H1 (cell line): ENCODE measurements around the gene MKNK2. TPM values are rescaled to one million over a fixed set of nuclear protein-coding genes. Genes with fewer than 3 reads are reported as not detected.

Experiments used
- CBX5 ChIP-seq: fragments of 300-800, 300-1000 bp; sonication (generic); IDR thresholded peaks from 2 replicates; pipeline ENCODE4 v1.7.1; 2016; ENCODE audit warnings: antibody characterized with exemption, low read length, low read depth
- EZH2 ChIP-seq: fragments of 200-600 bp; sonication (generic); IDR thresholded peaks from 2 replicates; pipeline ENCODE4 v1.7.1; 2012; ENCODE audit warnings: low read depth, mild to moderate bottlenecking, moderate library complexity, low read length, inconsistent platforms; ENCODE audit not compliant: severe bottlenecking
- GTF2F1 ChIP-seq: IDR thresholded peaks from 2 replicates; pipeline ENCODE4 v1.6.1; 2012; ENCODE audit warnings: low read depth, low read length, improper control_type of control experiment, borderline replicate concordance
- SP4 ChIP-seq: IDR thresholded peaks from 2 replicates; pipeline ENCODE4 v1.6.1; 2012; ENCODE audit warnings: low read length, inconsistent platforms
- polyA plus RNA-seq, 7 experiments: library from polyadenylated mRNA; depleted of rRNA in 3 of 7; stranded (reverse) in 5 of 7; unstranded in 2 of 7; fragments of >200 nt in 5 of 7; fragments of 200-250 nt in 2 of 7; gene quantifications; 1 replicate in 5 of 7; 2 replicates in 1 of 7; 4 replicates in 1 of 7; pipeline versions ENCODE4 v1.2.1 to v1.2.3, GENCODE V29; 2011 to 2013; ENCODE audit warnings: missing spikeins in 2 of 7, mixed read lengths in 2 of 7
- total RNA-seq: library from RNA; stranded (reverse); fragmentation: NEBNext Ultra II Directional; extraction: Animal tissue kit (Norgen Biotek cat#: 25700); gene quantifications from 2 replicates; pipeline ENCODE4 v1.2.1, GENCODE V29; 2021
- TF ChIP-seq, protein P1 (sequence below): fragments of 300-600 bp; sonication (generic); IDR thresholded peaks from 2 replicates; pipeline ENCODE4 v1.7.1; 2012; ENCODE audit warnings: low read length, moderate library complexity, mild to moderate bottlenecking, inconsistent platforms; ENCODE audit not compliant: insufficient replicate concordance
- TF ChIP-seq, protein P2 (sequence below): IDR thresholded peaks from 2 replicates; pipeline ENCODE4 v1.6.1; 2011; ENCODE audit warnings: low read depth, mild to moderate bottlenecking, low read length; ENCODE audit not compliant: insufficient read depth

Gene MKNK2
- total and polyA plus RNA-seq, 2 of the 8 experiments (the other 6 are each of a cell fraction or from before 2014, with no cell fraction given) = 163 to 166 TPM

DNA sequence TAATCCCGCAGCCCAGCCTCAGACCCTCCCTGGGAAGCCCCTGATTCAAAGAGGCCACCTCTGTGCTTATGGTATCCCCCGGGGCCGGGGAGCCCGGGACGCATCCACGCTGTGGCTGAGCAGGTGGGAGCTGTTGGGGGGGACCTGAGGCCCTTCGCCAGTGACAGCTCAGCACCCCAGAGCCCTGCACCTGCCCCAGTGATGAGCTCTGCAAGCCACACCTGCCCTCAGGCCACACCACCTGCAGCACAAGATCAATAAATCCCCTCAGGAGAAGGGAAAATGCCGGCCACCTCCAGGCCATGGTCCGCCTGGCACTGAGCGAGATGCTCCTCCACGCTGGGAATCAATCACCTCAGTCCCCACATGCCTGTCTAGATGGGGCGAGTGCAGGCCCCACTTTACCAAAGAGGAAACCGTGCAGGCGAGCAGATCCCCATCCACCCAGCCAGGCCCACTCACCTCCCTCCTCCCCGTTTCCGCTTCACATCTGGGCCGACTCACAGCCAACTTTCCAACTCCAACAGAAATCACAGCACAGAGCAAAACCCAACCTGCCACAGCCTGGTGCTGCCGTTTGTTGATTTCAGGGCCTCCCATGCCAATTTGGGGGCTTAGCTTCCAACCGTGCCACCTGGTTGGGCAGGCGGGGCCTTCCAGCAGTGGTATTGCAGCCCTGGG is 32.3 kb upstream of the MKNK2 start (continued):
- TF ChIP-seq GTF2F1 (no peak), CBX5 (no peak), SP4 (no peak), EZH2 (no peak)
- TF ChIP-seq, protein P1, sequence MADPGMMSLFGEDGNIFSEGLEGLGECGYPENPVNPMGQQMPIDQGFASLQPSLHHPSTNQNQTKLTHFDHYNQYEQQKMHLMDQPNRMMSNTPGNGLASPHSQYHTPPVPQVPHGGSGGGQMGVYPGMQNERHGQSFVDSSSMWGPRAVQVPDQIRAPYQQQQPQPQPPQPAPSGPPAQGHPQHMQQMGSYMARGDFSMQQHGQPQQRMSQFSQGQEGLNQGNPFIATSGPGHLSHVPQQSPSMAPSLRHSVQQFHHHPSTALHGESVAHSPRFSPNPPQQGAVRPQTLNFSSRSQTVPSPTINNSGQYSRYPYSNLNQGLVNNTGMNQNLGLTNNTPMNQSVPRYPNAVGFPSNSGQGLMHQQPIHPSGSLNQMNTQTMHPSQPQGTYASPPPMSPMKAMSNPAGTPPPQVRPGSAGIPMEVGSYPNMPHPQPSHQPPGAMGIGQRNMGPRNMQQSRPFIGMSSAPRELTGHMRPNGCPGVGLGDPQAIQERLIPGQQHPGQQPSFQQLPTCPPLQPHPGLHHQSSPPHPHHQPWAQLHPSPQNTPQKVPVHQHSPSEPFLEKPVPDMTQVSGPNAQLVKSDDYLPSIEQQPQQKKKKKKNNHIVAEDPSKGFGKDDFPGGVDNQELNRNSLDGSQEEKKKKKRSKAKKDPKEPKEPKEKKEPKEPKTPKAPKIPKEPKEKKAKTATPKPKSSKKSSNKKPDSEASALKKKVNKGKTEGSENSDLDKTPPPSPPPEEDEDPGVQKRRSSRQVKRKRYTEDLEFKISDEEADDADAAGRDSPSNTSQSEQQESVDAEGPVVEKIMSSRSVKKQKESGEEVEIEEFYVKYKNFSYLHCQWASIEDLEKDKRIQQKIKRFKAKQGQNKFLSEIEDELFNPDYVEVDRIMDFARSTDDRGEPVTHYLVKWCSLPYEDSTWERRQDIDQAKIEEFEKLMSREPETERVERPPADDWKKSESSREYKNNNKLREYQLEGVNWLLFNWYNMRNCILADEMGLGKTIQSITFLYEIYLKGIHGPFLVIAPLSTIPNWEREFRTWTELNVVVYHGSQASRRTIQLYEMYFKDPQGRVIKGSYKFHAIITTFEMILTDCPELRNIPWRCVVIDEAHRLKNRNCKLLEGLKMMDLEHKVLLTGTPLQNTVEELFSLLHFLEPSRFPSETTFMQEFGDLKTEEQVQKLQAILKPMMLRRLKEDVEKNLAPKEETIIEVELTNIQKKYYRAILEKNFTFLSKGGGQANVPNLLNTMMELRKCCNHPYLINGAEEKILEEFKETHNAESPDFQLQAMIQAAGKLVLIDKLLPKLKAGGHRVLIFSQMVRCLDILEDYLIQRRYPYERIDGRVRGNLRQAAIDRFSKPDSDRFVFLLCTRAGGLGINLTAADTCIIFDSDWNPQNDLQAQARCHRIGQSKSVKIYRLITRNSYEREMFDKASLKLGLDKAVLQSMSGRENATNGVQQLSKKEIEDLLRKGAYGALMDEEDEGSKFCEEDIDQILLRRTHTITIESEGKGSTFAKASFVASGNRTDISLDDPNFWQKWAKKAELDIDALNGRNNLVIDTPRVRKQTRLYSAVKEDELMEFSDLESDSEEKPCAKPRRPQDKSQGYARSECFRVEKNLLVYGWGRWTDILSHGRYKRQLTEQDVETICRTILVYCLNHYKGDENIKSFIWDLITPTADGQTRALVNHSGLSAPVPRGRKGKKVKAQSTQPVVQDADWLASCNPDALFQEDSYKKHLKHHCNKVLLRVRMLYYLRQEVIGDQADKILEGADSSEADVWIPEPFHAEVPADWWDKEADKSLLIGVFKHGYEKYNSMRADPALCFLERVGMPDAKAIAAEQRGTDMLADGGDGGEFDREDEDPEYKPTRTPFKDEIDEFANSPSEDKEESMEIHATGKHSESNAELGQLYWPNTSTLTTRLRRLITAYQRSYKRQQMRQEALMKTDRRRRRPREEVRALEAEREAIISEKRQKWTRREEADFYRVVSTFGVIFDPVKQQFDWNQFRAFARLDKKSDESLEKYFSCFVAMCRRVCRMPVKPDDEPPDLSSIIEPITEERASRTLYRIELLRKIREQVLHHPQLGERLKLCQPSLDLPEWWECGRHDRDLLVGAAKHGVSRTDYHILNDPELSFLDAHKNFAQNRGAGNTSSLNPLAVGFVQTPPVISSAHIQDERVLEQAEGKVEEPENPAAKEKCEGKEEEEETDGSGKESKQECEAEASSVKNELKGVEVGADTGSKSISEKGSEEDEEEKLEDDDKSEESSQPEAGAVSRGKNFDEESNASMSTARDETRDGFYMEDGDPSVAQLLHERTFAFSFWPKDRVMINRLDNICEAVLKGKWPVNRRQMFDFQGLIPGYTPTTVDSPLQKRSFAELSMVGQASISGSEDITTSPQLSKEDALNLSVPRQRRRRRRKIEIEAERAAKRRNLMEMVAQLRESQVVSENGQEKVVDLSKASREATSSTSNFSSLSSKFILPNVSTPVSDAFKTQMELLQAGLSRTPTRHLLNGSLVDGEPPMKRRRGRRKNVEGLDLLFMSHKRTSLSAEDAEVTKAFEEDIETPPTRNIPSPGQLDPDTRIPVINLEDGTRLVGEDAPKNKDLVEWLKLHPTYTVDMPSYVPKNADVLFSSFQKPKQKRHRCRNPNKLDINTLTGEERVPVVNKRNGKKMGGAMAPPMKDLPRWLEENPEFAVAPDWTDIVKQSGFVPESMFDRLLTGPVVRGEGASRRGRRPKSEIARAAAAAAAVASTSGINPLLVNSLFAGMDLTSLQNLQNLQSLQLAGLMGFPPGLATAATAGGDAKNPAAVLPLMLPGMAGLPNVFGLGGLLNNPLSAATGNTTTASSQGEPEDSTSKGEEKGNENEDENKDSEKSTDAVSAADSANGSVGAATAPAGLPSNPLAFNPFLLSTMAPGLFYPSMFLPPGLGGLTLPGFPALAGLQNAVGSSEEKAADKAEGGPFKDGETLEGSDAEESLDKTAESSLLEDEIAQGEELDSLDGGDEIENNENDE = no peak
- TF ChIP-seq, protein P2, sequence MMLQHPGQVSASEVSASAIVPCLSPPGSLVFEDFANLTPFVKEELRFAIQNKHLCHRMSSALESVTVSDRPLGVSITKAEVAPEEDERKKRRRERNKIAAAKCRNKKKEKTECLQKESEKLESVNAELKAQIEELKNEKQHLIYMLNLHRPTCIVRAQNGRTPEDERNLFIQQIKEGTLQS = no peak
- TF ChIP-seq, all 59 proteins: peak for 0
